ENCODE data around the gene MREG. TPM values are rescaled to one million over a fixed set of nuclear protein-coding genes. Genes with fewer than 3 reads are reported as not detected.

Gene MREG
- total RNA-seq, 1 donor from 2014 or later, result 11.8 TPM

GRCh38 chr2:215985257-215985656, 28.1 kb downstream of the MREG start:
- Histone ChIP-seq H3K9me3 (no peaks in the 10 kb centered on the region), H3K4me1 (peaks cover 6% of the 10 kb centered on the region)
- TF ChIP-seq POLR2A (IDR thresholded peaks at IDR 0.05) (no peak), POLR2AphosphoS5 (IDR thresholded peaks at IDR 0.05; ENCODE audit: insufficient read depth in 1 of 2, low read depth in 1 of 2) (no peak)
- TF ChIP-seq, protein P1, sequence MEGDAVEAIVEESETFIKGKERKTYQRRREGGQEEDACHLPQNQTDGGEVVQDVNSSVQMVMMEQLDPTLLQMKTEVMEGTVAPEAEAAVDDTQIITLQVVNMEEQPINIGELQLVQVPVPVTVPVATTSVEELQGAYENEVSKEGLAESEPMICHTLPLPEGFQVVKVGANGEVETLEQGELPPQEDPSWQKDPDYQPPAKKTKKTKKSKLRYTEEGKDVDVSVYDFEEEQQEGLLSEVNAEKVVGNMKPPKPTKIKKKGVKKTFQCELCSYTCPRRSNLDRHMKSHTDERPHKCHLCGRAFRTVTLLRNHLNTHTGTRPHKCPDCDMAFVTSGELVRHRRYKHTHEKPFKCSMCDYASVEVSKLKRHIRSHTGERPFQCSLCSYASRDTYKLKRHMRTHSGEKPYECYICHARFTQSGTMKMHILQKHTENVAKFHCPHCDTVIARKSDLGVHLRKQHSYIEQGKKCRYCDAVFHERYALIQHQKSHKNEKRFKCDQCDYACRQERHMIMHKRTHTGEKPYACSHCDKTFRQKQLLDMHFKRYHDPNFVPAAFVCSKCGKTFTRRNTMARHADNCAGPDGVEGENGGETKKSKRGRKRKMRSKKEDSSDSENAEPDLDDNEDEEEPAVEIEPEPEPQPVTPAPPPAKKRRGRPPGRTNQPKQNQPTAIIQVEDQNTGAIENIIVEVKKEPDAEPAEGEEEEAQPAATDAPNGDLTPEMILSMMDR (IDR thresholded peaks at IDR 0.05), result no peak

DNA sequence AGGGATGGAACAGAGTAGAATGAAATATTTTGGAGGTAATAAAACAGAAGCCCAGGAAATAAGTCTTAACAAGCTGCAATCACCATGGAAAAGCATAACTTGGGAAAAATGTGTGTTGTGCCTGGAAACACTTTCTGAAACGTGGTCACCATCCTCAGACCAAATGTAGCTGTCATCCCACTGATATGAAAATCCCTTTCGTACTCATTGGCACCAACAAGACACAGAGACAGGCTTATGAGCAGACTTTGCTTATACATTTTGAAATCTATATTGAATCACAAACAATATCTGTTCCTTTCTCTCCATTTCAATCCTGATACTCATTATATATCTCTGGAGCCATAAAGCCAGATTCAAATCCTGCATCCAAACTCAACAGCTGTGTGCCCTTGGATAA, 28.7 kb downstream of the MREG start:
- no peaks in the 10 kb centered on the region for H3K36me3 ChIP-seq
- no peak for DNase-seq (ENCODE audit: extremely low spot score in 2 of 2)
- peaks cover 6% of the 10 kb centered on the region for H3K4me1 ChIP-seq
- TF ChIP-seq POLR2A (IDR thresholded peaks at IDR 0.05), result no peak
- no peak for TF ChIP-seq POLR2AphosphoS5 (IDR thresholded peaks at IDR 0.05; ENCODE audit: insufficient read depth in 1 of 2, low read depth in 1 of 2)
- TF ChIP-seq, protein P1 (IDR thresholded peaks at IDR 0.05), result no peak
- H3K4me3 ChIP-seq, result no peak overlapping the region
- no peaks in the 10 kb centered on the region for H3K27me3 ChIP-seq
- intact Hi-C loops (cut with DNase I), result no loop called here
- H3K9me3 ChIP-seq, result no peaks in the 10 kb centered on the region
- H3K27ac ChIP-seq, result no peak overlapping the region

More at GRCh38 chr2:215985257-215985656, 28.1 kb downstream of the MREG start:
- Histone ChIP-seq H3K36me3 (no peaks in the 10 kb centered on the region), H3K27me3 (no peaks in the 10 kb centered on the region), H3K27ac (no peak overlapping the region), H3K4me3 (no peak overlapping the region)
- intact Hi-C loops (cut with DNase I), result no loop called here
- DNase-seq (ENCODE audit: extremely low spot score in 2 of 2), result no peak

- no peak overlapping the region for H3K4me3 ChIP-seq
- TF ChIP-seq POLR2AphosphoS5 (IDR thresholded peaks at IDR 0.05; ENCODE audit: insufficient read depth in 1 of 2, low read depth in 1 of 2) (no peak), POLR2A (IDR thresholded peaks at IDR 0.05) (no peak)
- TF ChIP-seq, protein P1 (IDR thresholded peaks at IDR 0.05), result no peak
- no peaks in the 10 kb centered on the region for H3K27me3 ChIP-seq
- no peak for DNase-seq (ENCODE audit: extremely low spot score in 2 of 2)
- H3K36me3 ChIP-seq, result no peaks in the 10 kb centered on the region
- intact Hi-C loops (cut with DNase I), result no loop called here
- no peak overlapping the region for H3K27ac ChIP-seq
- H3K4me1 ChIP-seq, result peaks cover 6% of the 10 kb centered on the region
- no peaks in the 10 kb centered on the region for H3K9me3 ChIP-seq
These were observed 29.6 kb downstream of the MREG start for GRCh38 chr2:215983581-215984351.

- Histone ChIP-seq H3K27ac (no peak overlapping the region), H3K9me3 (no peaks in the 10 kb centered on the region), H3K36me3 (no peaks in the 10 kb centered on the region), H3K4me1 (peaks cover 6% of the 10 kb centered on the region), H3K27me3 (no peaks in the 10 kb centered on the region), H3K4me3 (no peak overlapping the region)
- no peak for DNase-seq (ENCODE audit: extremely low spot score in 2 of 2)
- TF ChIP-seq, protein P1 (IDR thresholded peaks at IDR 0.05), result no peak
- TF ChIP-seq POLR2AphosphoS5 (IDR thresholded peaks at IDR 0.05; ENCODE audit: insufficient read depth in 1 of 2, low read depth in 1 of 2), result peak in 1 of 2 donors; percentile 46
- TF ChIP-seq POLR2A (IDR thresholded peaks at IDR 0.05), result no peak
- intact Hi-C loops (cut with DNase I), result no loop called here
These were observed 30.9 kb downstream of the MREG start for GRCh38 chr2:215982465-215982875.

- Histone ChIP-seq H3K36me3 (no peaks in the 10 kb centered on the region), H3K27me3 (no peaks in the 10 kb centered on the region), H3K27ac (no peak overlapping the region), H3K4me3 (no peak overlapping the region), H3K9me3 (no peaks in the 10 kb centered on the region), H3K4me1 (peaks cover 6% of the 10 kb centered on the region)
- TF ChIP-seq POLR2AphosphoS5 (IDR thresholded peaks at IDR 0.05; ENCODE audit: insufficient read depth in 1 of 2, low read depth in 1 of 2) (no peak), POLR2A (IDR thresholded peaks at IDR 0.05) (no peak)
- TF ChIP-seq, protein P1 (IDR thresholded peaks at IDR 0.05), result no peak
- DNase-seq (ENCODE audit: extremely low spot score in 2 of 2), result no peak
- intact Hi-C loops (cut with DNase I), result no loop called here
These were observed 32.2 kb downstream of the MREG start for GRCh38 chr2:215981115-215981514.
